GM18858 (cell line): ENCODE results near the gene SCP2D1.
"Not testable (repeated sequence)": the region's sequence is repeated elsewhere in the genome, so short reads cannot be mapped to it uniquely, and the experiment has no call there.

Experiments used
- ATAC-seq: cut with Tn5 transposase; IDR thresholded peaks from one replicate; pipeline ENCODE4 v1.9.1; 2021; ENCODE audit not compliant: unreplicated experiment

Gene SCP2D1

GRCh38 chr20:18813483-18813882, at the start of gene SCP2D1:
SCP2D1 (plus strand) TSS chr20:18813783; CDS start chr20:18813816, 33 bp downstream.
- no peak for ATAC-seq

DNA sequence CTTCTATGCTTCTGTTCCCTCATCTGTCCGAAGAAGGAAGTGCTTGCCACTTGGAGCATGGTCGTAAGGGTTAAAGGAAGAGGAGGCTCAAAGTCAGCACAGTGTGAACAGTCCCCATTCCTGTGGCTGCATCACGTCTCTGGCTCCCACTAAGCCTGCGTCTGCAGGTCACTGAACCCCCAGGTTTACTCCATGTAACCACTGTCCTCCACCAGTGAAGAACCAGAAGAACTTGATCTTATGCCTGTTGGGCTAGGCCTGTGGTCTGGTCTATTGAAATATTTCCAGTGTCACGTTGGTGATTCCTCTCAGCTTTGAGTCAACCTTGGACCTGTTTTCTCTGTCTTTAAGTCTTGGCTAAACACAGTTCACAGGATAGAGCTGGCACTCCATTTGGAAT, 45.9 kb upstream of the SCP2D1 start:
- ATAC-seq = no peak

GRCh38 chr20:18773566-18773965, 40.0 kb upstream of the SCP2D1 start:
- no peak for ATAC-seq

DNA sequence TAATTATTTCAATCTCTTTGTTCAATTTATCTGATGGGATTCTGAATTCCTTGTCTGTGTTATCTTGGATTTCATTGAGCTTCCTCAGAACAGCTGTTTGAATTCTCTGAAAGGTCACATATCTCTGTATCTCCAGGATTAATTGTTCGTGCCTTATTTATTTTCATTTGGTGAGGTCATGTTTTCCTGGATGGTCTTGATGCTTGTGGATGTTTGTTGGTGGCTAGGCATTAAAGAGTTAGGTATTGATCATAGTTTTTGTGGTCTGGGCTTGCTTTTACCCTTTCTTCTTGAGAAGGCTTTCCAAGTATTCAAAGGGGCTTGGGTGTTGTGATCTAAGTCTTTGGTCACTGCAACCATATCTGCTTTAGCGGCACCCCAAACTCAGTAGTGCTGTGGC, 39.4 kb upstream of the SCP2D1 start:
- no peak for ATAC-seq

DNA sequence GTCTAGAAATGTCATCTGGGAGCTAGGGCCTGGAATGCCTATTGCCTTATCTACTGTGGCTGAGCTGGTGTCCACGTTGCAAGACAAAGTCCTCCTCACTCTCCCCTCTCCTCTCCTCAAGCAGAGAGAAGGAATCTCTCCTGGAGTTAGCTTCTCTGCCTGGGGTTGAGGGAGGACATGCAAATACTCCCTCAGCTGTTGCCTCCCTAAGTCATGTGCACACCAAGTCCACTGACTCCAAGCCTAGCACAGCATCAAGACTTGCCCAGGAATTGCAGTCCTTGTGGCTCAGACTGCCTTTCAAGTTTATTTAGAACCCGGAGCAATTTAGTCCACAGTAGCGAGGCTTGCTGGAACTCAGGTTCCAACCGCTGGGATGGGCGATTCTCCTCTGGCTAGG, 38.0 kb upstream of the SCP2D1 start:
- ATAC-seq = no peak

- ATAC-seq = no peak
Measured at GRCh38 chr20:18778690-18779392, 34.7 kb upstream of the SCP2D1 start.

DNA sequence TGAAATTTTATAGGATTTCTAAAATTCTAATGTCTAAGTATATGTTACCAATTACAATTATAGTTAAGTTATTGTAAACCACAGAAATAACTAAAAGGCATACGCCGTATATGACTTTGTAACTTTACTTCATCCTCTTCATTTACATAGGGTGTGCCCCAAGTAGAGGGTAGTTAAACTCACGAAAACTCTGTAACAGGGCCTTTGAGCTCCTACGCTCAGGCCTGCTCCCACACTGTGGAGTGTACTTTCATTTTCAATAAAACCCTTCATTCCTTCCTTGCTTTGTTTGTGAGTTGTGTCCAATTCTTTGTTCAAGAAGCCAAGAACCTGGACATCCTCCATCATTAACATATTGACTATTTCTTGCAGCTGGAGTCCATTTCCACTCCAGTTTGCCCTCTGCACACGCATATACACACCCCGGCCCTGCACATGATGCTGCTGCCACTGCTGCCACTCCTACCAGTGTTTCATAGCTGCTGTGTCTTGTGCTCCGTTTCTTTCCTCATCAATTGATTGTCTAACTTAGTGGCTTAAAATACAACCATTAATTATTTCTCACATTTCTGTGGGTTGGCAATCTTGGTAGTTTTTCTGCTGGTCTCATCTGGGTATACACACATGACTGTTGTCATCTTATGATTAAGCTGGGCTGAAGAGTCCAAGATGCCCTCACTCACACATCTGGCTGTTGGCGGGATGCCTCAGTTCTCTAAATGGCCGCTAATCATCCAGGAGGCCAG, 33.0 kb upstream of the SCP2D1 start:
- no peak for ATAC-seq

GRCh38 chr20:18781509-18781908, 32.1 kb upstream of the SCP2D1 start:
- ATAC-seq = no peak

- ATAC-seq = no peak
Measured at GRCh38 chr20:18783385-18783959, 30.1 kb upstream of the SCP2D1 start.

GRCh38 chr20:18787046-18787445, 26.5 kb upstream of the SCP2D1 start:
- ATAC-seq = not testable (repeated sequence)

DNA sequence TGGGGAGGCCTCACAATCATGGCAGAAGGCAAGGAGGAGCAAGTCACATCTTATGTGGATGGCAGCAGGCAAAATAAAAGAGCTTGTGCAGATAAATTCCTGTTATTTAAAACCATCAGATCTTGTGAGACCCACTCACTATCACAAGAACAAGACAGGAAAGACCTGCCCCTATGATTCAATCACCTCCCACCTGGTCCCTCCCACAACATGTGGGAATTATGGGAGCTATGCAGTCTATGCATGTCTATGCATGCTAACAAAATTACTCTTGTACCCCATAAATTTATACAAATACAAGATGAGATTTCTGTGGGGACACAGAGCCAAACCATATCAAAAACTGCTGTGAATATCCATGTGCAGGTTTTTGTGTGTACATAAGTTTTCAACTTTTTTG, 25.6 kb upstream of the SCP2D1 start:
- ATAC-seq = no peak

GRCh38 chr20:18790787-18791186, 22.8 kb upstream of the SCP2D1 start:
- no peak for ATAC-seq

GRCh38 chr20:18793625-18794427, 19.8 kb upstream of the SCP2D1 start:
- peak; percentile 97 for ATAC-seq

DNA sequence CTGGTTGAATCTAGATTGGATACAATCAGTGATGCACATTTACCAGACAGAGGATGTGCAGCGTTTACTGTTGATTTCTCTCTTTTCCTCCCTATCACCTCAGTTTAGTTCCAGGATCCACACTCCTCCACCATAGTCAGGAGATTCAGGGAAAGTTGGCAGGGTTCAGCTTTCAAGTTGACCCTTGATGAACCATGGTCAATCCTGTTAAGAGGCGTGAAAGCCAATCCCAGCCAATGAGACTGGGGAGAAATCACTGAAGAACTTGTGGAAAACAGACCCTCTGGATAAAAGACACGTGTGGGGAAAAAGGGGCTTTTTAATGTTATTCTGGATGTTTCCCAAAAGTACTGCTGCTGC, 19.2 kb upstream of the SCP2D1 start:
- ATAC-seq = peak; percentile 3

GRCh38 chr20:18795366-18795765, 18.2 kb upstream of the SCP2D1 start:
- ATAC-seq = no peak

DNA sequence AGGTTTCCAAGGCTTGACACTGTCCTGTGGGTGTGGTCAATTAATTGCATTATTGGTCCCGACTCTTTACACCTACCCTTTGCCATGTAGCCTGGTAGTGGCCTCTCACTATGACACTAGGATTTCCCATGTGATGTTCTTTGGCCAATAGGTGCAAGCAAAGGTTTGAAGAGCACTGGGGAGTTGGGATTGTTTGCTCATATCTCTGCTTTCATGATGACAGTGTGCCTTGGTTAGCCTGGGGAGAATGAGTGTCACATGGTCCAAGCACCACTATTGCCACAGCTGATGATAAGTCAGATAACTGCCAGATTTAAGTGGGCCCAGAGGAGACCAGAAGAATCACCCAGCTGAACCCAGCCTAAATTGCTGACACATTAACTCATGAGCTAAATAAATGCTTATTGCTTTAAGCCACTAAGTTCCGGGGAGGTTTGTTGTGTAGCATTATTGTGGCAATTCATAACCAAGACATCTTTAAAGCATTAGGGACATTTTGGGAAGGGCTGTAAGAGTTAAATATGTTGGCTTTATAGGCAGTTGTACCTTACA, 17.2 kb upstream of the SCP2D1 start:
- ATAC-seq = no peak

DNA sequence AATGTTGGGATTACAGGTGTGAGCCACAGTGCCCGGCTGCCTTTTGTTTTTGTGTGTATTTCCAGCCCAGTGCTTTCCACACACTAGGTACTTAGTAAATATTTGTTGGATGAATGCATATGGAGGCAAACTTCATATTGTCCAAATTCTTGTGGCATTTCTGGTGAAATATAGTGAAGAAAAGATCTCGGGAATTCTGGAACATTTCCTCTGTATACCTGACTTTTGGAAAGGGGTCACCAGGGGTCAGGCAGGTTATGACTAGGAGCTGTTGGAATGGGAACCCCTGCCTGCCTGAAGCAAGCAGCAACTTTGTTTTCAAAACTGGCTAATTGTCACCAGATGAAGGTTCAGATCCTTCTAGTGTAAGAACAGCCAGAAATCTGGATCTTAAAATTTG, 12.1 kb upstream of the SCP2D1 start:
- ATAC-seq = no peak

DNA sequence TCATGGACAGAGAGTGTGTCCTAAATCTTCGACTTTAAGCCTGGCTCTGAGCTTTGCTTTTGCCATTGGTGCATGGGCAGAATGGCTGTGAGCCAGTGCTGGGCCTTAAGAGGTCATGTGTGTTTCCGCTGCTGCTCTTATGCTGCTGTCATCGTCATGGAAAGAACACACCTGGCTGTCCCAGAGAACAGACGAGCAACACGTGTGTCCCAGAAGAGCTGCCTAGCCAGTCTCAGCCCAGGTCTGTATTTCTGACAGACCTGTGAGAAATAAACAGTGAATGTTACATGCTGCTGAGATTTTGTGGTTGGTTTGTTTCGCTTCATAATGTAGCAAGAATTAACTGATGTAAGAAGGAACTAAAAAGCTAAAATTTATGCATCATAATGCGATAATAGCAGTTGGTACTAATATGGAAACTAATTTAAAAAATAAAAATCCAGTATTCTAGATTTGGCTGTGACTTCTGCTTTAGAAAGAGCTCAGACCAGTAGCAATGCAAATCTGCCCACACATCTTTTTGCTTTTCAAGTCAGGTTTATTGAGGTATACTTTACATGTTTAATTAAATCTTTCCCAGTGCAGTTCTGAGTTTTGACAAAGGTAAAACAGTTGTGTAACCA, 11.5 kb upstream of the SCP2D1 start:
- ATAC-seq = peak; percentile 79

DNA sequence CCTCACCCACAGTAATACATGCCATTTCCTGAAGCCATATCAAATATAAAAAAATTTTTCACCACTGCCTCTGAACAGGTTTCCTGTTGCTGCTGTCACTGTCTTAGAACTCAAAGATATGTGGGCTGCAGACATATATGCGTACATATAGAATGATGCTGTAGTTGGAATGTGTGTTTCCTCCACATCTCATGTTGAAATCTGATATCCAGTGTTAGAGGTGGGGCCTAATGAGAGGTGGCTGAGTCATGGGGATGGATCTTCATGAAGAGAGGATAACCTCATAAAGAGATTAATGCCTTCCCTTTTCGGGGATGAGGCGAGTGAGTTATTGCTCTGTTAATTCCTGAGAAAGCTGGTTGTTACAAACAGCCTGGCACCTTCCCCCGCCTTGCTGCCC, 7.7 kb upstream of the SCP2D1 start:
- ATAC-seq = no peak

GRCh38 chr20:18808712-18809111, 4.9 kb upstream of the SCP2D1 start:
- no peak for ATAC-seq

GRCh38 chr20:18811186-18811585, 2.4 kb upstream of the SCP2D1 start:
- no peak for ATAC-seq
